NCI-H2227 treated with DMSO at 0.1 percent for 48 hours (cell line): Measurements from ENCODE around the gene TMEM182.

Source experiments
- DNase-seq: peaks from one replicate; lab custom pipeline; 2025; lab: John Stamatoyannopoulos, UW

TMEM182 gene, protein sequence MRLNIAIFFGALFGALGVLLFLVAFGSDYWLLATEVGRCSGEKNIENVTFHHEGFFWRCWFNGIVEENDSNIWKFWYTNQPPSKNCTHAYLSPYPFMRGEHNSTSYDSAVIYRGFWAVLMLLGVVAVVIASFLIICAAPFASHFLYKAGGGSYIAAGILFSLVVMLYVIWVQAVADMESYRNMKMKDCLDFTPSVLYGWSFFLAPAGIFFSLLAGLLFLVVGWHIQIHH

DNA sequence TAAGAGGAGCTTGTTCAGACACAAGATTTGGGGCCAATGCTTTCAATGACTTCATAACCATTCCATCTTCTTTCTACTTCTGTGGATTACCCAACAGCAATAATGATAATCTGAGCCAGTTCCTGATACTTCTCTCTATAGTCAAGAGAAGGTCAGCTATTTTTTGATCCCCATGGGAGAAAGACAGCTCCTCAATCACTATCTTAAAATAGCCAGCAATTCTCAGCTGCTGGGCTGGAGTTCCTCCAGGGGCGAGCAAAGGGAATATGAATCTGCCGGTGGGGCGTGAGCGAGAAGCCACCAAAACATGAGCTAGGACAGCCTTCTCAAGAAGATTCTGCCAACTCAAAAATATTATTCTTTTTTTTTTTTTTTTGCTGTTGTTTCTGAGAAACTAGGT, at the start of gene TMEM182:
TSS of gene TMEM182 (plus strand) at position 269 of the 400 bp plus-strand sequence. CDS start 187 bp downstream, outside the sequence.
- no peak for DNase-seq

DNA sequence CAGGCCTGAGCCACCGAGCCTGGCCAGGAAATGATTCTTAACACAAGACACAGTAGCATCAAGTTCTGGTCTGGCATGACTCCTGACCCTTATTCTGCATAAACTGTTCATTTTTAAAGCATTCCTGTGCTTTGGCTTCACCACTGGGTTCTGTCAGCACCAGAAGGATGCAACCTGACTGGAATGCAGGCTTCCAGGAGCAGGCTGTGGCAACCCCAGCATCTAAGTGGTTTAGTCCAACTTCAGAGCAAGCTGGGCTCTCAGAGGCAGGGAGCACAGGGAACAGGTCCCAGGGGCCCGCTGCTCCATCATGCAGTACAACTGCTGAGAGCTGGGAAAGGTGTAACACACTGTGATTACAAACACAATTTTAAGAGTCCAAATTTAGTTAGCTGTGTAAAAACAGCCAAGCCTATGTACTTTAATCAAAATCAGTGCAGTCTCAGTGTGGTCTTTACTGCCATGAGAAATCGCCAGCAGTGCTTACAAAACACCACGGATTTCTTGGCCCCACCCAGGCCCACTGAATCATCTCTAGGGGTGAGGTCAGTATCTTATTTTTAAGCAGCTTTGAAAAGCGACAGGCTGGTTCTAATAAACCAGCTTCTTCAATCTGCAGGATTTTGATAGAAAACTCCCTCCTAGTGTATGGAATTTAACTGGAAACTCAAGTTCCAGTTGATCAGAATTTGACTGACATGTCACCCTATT, 44.4 kb upstream of the TMEM182 start:
- DNase-seq, result no peak

DNA sequence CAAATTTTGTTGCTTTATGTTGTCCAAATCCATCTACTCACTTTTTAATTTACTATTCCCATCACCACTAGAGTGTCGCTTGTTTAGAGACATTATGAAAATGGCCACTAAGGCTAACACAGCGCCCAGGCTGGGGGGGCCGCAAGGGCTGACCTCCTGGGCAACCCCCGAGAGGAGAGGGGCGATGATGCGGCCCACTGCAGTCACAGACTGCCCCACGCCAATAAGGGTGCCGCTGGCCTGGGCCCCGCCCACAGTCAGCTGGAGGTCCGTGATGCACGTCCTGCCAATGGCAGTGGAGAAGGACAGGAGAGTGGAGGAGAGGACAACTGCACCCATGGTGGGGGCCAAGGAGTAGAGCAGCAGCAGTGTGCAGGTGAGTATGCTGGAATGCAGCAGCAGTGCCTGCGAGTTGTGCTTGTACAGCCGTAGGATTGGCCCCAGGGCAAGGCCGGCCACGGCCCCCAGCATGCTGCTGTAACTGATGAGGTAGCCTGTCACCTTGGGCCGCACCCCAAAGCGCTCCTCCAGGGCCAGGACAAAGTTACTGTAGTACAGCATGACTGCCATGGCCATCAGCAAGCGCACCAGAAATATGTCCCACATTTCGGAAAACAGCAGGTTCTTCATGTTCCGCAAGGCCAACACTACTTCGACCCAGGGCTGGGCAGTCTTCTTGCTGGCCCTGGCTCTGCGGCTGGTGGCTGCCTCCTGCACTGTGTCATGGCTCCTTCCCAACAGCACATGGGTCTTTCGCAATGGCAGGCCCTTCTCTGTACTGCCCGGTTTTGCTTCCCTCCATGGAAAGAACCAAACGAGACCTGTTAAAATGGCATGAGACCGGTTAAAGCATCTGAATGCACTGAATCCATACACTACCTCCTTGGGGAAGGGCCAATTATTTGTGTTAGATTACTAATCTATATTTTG, 43.2 kb upstream of the TMEM182 start:
- DNase-seq, result no peak

DNA sequence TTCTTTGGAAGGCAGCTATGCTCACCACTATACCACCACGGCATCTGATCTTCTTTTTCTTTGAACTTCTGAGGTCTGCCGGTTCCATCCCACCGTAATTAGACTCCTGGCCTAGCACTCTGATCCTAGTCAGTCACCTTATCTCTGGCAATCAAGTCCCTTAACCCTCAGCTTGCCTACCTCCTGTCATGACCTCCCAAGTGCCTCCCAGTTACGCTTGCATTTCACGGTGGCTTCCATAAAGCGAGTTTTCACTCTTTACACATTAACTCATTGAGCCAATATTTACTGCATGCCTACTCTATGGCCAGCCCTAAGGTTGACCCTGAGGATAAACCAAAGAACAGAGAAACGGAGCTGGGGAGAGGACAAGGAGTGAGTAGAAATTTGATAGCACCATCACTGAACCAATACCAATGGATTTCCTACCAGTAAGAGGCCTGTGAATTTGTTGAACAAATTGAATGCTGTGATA, 37.8 kb upstream of the TMEM182 start:
- DNase-seq, result no peak

DNA sequence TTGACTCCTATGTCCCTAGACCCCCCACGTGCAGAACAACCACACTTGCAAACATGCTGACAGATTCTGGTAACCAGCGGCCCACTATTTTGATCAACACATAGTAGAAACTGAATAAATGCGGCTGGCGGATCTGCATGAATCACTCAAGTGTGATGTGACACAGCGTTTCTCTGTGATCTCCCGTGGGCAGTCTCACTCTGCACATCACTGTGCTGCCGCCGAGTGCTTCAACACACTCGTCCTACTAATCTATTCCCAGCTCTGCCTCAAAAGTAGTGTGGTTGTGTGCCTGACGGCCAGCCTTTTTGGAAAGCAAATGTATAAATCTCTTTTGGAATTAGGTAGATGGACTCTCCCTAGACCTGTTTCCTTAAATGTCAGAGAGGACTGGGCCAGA, 37.3 kb upstream of the TMEM182 start:
- no peak for DNase-seq

DNA sequence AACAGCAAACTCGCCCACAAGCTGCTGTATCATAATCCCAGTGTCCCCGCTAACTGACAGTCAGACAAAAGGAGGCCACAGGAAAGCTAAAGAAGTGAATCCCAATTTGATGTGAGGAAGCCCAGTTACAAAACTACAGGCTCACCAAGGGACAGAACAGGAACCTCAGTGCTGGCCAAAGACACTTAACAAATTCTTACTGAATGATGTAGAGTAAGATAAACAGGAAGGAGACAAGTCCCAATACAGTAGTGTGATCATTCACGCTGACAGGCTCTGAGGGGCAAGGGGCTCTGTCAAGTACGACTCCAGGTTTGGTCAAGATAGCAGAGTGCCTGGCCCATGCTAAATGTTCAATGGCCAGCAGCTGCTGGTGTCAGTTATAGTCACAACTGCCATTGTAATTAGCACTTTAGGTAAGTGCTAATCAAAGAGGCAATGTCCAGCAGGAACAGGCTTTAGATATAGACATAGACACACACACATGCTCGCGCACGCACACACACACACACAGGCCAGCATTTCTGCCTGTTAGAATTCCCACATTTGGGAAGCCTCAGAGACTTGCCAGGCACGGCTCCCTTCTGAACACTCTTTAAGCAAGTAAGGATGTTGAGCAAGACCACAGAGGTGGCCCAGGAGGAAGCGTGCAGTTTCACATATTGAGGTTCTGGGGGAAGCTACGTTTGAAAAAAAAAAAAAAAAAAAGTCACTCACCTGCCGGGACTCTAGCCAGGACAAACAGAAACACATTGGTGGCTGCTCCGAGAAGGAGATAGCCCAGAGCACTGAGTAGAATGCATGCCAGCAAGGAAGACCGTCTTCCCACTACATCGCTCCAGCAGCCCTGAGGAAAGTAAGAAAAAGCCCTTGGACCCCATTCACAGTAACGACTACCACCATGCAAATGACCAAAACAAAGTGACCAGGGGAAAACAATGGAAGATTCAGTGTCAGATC, 35.4 kb upstream of the TMEM182 start:
- DNase-seq, result no peak

DNA sequence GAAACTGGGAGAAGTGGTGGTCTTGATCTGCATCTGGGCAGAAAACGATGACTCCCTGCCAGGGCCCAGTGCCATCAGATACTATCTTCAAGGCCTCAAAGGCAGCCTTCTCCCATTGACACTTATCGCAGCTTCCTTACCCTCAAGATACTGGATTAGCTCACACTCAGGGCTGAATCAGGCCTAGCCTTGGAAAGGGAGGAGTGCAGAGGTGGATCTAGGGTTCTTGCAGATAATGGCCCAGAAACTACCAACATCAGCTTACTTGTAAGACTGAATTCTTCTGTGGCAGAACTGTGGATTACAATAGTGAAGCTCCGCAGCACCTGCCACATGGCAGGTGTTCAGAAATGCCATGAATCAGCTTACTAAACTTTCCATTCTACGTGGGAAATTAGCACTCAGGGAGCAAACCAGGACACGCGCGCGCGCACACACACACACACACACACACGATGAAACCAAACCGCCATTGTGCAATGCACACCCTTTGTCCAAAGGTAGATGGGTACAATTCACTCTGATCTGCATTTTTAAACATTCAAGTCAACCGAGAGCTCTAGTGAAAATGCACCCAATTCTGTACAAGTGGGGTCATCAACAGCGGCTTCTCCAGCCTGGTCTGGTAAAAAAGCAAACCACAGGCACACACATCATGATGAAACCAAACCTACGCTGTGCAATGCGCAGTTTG, 26.3 kb upstream of the TMEM182 start:
- DNase-seq, result peak; percentile 44

DNA sequence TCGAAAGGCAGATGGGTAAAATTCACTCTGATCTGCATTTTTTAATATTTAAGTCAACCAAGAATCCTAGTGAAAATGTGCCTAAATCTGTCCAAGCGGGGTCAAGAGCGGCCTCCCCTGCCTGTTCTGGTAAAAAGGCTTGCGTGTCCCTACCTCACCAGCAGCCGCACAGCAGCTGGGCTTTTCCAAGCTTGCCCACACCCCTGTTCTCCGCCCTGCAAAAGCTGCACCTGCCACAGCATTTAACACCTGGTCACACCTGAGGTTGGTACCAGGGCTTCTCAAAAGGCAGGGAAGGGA, 25.8 kb upstream of the TMEM182 start:
- DNase-seq, result peak; percentile 44

DNA sequence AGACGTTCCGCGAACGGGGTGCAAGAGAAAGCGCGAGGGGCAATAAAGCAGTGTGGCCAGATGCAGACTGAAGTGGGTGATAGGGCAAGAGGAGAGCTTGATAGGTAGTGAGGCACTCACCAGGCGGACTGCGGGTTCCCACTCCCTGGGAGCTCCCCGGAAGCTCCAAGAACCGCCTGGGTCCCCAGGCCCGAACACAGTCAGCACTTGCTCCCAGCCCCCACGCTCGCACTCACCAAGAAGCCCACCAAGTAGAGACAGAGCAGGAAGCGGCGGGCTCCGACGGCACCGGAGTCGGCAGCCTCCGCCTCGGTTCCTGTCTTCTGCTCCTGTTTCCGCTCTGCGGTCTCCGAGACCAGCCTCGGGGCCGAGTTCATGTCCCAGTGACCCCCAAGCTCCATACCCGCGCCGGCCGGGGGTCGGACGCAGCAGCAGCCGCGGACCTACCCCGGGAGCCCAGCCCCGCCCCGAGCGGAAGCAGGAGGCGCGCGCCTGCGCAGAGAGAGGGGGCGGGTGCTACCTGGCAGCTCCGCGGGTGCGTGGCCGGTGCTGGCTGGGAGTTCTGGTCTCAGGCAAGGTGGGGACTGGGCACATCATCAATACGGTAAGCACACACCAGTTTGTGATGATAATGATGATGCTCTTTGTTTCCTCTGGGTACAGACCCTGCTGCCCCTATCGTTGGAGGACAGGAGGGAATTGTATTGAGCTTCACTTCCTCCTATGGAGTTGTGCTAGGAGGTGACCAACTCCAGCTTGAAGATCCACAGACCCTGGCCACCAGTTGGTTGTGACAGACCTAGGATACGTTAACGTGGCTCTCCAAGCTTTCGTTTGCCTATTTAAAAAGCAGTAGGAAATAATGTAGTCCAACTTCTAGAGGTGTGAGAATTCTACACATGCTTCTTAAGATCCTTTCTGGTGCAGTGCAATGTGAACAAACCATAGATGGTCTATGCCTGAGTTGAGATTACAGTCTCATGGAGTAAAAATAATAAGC, 25.1 kb upstream of the TMEM182 start:
- peak; percentile 81 for DNase-seq

DNA sequence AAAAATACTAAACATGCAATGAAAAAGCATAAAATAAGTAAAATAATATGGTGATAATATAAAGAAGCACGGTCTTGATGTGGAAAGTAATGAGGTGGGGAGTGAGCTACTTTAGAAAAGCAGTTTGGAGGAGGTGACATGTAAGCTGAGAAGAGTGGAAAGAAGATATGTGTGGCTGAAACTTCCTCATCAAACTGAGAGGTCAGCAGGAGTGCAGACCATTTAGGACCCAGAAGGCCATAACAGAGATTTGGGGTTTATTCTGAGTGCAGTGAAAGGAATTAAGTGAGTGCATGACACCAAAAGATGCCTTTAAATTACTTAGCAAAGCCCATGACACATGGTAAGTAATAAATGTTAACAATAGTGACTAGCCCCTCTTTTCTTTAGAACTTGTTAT, 24.4 kb upstream of the TMEM182 start:
- no peak for DNase-seq

DNA sequence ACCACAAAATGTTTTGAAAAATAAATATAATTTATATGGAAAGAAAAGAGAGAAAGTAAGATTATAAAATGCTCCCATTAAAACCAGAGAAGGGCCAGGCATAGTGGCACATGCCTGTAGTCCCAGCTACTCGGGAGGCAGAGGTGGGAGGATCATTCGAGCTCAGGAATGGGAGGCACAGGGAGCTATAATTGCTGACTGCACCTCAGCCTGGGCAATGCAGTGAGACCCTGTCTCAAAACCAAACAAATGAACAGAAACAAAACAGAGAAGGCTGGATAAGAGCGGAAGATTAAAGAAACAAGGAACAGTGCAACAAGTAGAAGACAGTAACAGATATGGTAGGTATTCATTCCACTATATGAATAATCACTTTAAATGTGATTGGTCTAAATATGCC, 18.6 kb upstream of the TMEM182 start:
- DNase-seq, result no peak

DNA sequence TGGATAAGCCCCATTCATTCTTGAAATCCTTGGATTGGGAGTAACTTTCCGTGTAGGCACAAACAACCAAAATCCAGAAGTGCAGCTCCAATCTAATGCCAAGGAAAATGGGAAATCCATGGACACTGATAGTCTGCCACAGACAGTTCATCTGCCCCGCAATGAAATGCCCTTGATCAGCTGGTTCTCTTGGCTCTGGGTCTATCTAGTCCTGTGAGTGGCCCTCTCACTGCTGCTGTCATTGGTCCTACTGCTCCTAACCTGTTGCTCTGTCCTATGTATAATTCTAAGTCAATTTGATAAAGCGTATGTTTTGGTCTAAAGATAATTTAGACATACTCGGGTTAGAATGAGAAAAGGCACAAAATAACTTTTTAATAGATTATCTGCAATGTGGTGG, 13.7 kb upstream of the TMEM182 start:
- DNase-seq, result no peak

DNA sequence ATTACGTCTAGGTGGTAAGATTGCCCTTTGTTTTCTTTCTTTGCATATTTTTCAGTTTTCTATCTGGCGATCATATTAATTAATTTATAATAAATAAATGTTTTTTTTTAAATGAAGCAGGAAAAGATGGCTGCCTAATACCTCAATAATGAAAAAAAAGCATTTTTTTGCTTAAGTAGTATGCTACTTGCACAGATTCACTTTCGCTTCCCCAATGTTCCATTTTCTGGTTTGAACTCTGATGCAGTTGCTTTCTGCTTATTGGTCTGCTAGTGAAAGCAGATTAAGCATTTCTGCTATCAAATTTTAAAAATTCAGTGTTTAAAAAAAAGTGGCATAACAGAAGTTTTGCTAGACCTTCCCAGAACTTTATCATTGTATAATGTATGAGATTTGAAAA, 11.9 kb upstream of the TMEM182 start:
- DNase-seq, result no peak

DNA sequence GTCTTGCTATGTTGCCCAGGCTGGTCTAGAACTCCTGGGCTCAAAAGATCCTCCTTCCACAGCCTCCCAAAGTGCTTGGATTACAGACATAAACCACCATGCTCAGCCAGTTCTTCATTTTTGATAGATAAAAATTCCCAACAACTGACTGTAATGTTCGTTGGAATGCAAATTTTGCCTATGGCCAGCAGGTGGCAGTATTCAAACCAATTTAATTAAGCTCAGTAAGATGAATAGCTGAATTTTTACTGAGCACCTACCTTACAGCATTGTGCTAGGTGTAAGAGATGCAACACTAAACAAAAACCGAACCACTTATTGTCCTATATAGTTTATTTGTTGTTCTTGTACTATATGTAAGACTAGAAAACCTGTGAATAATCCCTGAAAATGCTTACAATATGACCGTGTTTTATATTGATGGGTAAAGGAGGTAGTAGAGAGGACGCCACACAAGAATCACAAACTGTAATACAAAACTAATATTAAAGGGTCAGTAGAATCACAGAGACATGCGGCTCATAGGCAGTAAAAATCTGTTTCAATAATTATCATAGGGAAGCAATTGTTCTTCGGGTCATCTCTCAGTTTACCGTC, 8.2 kb upstream of the TMEM182 start:
- DNase-seq, result peak; percentile 50

DNA sequence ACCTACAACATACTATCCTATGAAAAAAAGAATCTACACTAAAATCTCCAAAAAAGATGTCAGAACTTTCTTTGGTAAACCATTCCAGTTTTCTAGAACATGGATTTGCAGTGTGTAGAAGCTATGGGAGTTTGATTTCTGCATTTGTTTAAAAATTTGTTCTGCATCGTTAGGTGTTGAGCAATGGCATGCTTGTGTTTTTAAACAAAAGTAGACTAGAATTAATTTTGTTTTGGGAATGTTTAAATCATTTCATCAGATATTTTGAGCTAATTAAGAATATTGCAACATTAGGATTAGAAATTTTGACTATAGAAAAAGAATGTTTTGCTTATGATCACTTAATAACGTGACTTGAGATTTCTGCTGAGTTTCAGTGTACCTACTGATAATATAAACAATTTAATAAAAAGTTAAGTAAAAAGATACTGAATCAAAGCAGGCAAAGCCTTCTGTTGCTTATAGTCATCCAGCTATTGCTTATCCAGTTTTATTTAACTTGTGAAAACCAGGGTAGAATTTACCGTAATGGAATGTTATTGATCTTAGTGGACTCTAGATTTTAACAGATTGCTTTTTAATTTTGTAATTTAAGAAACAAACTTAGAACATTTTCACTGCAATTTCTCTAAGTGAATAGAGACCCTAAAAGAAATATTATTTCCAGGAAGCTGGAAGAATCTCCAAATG, 7.2 kb upstream of the TMEM182 start:
- no peak for DNase-seq

DNA sequence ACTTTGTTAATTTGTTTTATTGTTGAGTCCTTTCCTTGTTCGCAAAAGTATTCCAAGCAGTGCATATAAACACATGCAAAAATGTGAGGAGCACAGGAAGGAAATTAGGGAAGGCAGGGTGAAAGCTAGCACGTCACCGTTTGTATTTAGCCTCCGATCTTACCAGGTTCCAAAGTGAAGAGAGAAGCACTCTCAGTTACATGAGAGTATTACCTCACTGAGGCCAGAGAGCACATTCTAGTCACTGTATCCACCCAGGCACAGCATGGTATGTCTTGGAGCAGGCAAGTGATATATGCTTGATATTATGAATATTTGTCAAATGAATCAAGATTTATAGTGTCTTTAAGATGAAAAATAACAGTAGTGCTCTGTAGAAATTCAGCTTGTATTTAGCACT, 6.5 kb upstream of the TMEM182 start:
- no peak for DNase-seq

DNA sequence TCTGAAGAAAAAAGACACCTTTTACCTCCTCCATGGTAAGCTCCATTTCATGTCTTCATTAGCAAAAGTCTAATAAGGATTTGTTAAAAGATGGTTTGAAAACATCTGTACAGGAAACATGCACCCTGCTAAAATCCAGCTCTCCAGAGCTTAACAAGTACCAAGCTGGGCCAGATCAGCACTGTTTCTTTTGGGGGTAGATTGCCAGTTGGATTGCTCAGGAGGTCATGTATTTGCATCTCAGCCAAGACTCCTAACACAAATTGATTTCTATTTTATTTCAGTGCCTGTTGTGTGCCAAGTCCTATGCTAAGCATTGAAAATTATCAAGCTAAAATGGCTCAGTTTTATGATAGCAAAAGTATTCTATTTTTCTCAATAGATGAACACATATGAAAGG, 3.4 kb upstream of the TMEM182 start:
- no peak for DNase-seq

DNA sequence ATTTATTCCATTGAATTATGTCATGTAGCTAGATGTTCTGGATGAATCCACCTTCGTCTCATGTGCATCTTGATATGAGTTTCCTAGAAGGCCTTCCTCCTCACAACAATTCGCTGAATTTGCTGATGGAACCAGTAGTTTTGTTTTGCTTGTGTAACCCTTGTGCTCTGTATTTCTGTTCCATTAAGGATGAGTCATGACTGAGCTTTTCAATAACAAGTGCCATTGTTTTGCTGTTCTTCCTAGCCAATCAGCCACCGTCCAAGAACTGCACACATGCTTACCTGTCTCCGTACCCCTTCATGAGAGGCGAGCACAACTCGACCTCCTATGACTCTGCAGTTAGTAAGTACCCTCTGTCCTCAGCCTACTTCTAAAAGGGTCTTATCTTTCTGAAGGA, 2.3 kb downstream of the TMEM182 start:
- no peak for DNase-seq

DNA sequence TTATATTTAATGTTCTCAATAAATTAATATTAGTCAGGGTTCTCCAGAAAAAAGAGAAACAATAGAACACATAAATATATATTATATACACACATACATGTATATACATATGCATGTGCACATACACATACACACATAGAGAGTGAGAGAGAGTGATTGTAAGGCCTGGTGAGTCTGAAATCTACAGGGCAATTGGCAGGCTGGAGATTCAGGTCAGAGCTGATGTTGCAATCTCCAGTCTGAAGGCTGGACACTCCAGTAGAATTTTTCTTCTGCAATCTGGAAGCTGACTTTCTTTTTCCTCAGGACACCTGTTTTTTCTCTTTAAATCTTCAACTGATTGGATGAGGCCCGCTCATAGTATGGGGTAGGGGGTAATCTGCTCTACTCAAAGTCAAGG, 3.2 kb downstream of the TMEM182 start:
- no peak for DNase-seq
